AG04449 (cell line): ENCODE measurements around the gene RCOR3.

Source experiments
- CTCF ChIA-PET: fragments of 350-600 bp; formaldehyde crosslinking; extraction: SDS; loops from one replicate; lab custom pipeline; 2021; ENCODE audit warnings: antibody characterized with exemption; lab: Yijun Ruan, JAX
- POLR2A ChIA-PET: fragments of 400-600, 350-600 bp; formaldehyde crosslinking; extraction: SDS; loops from one replicate; lab custom pipeline; 2020; ENCODE audit warnings: antibody characterized with exemption, inconsistent platforms; lab: Yijun Ruan, JAX
- DNase-seq: peaks from one replicate; pipeline ENCODE4 v3.0.0-alpha.2; 2010; ENCODE audit warnings: low read depth, low spot score
- H3K4me3 ChIP-seq: 2 replicates; pipeline ENCODE4 v1.5.1; 2011; ENCODE audit warnings: low read depth, mild to moderate bottlenecking, control low read depth, low read length
- TF ChIP-seq, protein P1 (sequence below): IDR thresholded peaks from one replicate; pipeline ENCODE4 v1.5.1; 2011; ENCODE audit warnings: mild to moderate bottlenecking, moderate library complexity, low read length, control low read depth, inconsistent platforms; ENCODE audit not compliant: insufficient read depth; ENCODE audit errors: missing control alignments

RCOR3 gene

DNA sequence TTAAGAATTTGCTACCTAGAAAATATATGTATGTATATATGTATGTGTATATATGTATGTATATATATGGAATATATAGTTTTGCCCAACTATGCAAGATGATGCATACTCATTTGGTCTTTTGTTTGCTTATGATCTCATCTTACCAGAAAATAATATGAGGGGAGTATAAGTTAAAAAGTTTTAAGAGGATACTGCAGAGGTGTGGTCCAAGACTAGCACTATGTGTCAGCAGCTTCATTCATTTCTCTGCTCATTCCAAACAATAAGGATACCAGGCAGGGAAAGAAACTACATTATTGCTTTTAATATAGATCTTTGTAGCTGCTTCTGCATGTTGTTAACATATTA, 22.8 kb downstream of the RCOR3 start:
- ChIA-PET POLR2A (no interaction called here), CTCF (interaction anchor here (1.3 kb wide), 1 partner anchor 233 kb away, joined by 5 read pairs; no protein-coding TSS in a partner anchor)
- DNase-seq = no peak
- TF ChIP-seq, protein P1, sequence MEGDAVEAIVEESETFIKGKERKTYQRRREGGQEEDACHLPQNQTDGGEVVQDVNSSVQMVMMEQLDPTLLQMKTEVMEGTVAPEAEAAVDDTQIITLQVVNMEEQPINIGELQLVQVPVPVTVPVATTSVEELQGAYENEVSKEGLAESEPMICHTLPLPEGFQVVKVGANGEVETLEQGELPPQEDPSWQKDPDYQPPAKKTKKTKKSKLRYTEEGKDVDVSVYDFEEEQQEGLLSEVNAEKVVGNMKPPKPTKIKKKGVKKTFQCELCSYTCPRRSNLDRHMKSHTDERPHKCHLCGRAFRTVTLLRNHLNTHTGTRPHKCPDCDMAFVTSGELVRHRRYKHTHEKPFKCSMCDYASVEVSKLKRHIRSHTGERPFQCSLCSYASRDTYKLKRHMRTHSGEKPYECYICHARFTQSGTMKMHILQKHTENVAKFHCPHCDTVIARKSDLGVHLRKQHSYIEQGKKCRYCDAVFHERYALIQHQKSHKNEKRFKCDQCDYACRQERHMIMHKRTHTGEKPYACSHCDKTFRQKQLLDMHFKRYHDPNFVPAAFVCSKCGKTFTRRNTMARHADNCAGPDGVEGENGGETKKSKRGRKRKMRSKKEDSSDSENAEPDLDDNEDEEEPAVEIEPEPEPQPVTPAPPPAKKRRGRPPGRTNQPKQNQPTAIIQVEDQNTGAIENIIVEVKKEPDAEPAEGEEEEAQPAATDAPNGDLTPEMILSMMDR = no peak
- no peak overlapping the region for H3K4me3 ChIP-seq

DNA sequence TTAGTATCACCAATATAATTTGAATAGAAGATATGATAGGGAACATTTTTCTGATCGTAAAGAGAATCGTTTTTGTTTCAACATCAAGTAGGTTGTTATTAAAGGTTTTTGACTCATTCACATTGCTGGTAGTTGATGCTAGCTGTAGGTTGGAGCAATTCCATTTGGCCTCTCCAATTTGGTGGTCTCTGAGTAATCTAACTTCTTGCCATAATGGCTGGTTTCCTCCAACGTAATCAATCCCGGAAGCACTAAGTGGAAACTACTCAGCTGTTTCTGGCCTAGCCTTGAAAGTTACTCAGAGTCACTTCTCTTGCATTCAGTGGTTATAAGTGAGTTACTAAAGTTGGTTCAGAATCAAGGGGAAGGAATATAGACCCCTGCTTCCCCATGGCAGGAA, 26.0 kb downstream of the RCOR3 start:
- no peak overlapping the region for H3K4me3 ChIP-seq
- ChIA-PET CTCF (interaction anchor here (1.2 to 1.9 kb wide), 2 partner anchors 9 to 15 kb away, joined by 4 to 5 read pairs; no protein-coding TSS in a partner anchor), POLR2A (no interaction called here)
- TF ChIP-seq, protein P1 = no peak
- no peak for DNase-seq

DNA sequence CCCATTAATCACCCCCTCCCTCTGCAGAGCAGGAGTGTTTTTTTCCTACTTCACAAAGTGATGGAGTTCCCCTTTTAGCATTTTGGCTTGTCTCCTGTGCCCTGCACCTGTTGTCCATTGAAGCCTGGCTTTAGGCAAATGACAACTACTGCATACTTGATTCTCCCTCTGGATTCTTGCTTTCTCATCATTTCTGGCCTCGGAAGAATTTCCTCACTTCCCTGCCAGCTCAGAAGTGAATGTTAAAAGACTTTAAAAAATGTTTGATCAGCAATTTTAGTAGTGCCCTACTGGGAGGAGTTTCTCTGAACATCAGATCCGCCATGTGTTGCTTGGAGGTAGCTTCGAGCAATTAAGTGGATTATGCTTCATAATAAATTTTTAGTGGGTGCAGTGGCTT, 28.1 kb downstream of the RCOR3 start:
- ChIA-PET CTCF (no interaction called here), POLR2A (interaction anchor here (0.7 kb wide), 1 partner anchor 14 kb away, joined by 3 read pairs; no protein-coding TSS in a partner anchor)
- TF ChIP-seq, protein P1 = no peak
- no peak for DNase-seq
- no peak overlapping the region for H3K4me3 ChIP-seq

DNA sequence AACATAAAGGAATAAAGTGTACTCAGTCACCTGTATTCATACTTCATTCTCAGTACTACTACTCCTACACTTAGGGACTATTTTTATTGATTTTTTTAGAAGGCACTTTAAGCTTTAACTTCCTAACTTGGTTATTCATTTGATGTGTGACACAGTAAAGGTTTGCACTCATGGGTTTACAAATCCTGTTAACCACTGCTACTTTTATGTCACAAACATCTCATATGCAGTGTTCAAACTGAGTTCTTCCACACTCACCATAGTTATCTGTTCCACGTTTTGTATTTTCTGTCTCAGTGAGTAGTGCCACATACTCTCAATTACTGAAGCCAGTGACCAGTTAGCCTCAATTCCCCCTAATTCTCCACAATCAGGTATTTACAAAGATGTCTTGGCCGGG, 33.2 kb downstream of the RCOR3 start:
- CTCF ChIA-PET = no interaction called here
- POLR2A ChIA-PET = no interaction called here
- no peak overlapping the region for H3K4me3 ChIP-seq
- TF ChIP-seq, protein P1 = no peak
- no peak for DNase-seq

DNA sequence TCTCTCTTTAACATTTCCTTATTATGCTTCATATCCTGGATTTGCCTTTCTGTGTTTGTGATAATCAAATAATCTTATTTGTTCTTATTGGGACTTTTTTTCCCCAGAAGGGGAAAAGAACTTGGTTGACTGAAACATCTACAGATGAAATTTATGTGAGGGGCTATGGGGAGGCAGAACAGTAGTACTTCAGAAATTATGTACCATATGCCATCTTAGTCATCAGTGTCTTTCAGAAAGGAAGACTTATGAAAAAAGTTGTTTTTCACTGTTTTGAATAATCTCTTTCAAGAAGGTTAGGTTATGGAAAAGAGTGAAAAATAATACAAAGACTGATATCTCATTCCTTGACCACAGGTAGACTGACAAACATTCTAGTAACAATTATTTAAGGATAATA, 37.2 kb downstream of the RCOR3 start:
- POLR2A ChIA-PET = no interaction called here
- H3K4me3 ChIP-seq = no peak overlapping the region
- no peak for DNase-seq
- TF ChIP-seq, protein P1 = no peak
- CTCF ChIA-PET = interaction anchor here (1.1 kb wide), 1 partner anchor 27 kb away, joined by 6 read pairs; no protein-coding TSS in a partner anchor

DNA sequence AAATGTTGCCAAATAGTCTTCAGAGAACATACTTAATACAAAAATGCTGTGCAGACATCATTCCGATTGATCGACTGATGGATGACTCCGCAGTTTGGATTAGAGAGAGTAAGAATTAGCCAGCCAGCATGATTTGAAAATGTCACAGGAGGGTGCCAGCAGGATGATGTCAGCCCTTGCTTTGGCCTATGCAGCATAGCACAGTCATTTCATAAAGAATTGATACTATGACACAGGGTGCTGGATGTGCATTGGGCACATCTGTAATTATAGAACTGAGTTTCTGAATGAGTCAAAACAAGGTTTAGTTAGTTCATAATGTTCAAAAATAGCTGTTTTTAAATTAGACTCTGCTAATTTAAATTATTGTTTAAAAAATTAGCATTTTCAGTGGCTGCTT, 45.9 kb downstream of the RCOR3 start:
- H3K4me3 ChIP-seq = no peak overlapping the region
- ChIA-PET POLR2A (no interaction called here), CTCF (interaction anchor here (0.6 to 0.9 kb wide), 2 partner anchors 17 to 18 kb away, joined by 3 read pairs; no protein-coding TSS in a partner anchor)
- TF ChIP-seq, protein P1 = no peak
- DNase-seq = no peak
